ENCODE results near the gene SPECC1. TPM values are rescaled to one million over a fixed set of nuclear protein-coding genes. Genes with fewer than 3 reads are reported as not detected.
"Not testable (repeated sequence)": the region's sequence is repeated elsewhere in the genome, so short reads cannot be mapped to it uniquely, and the experiment has no call there.

Gene SPECC1
- total RNA-seq, 2 experiments from 2014 or later, result 15.4 to 17.0 TPM

- CTCF ChIA-PET, result interaction anchor here (1.2 kb wide), 1 partner anchor 165 kb away, joined by 3 read pairs; no protein-coding TSS in a partner anchor
- no peaks in the 10 kb centered on the region for H3K36me3 Mint-ChIP-seq
- intact Hi-C loops (cut with micrococcal nuclease), result loop anchor here (1.0 to 10.0 kb wide), 6 partner anchors 51 to 1129 kb away; partner anchors contain the start of genes MAP2K3 and SPECC1
- no peaks in the 10 kb centered on the region for H3K9me3 Mint-ChIP-seq
- no peak overlapping the region for H3K27ac Mint-ChIP-seq
- peaks cover 4% of the 10 kb centered on the region for H3K27me3 Mint-ChIP-seq
- POLR2A ChIA-PET, result interaction anchor here (0.8 to 1.1 kb wide), 2 partner anchors 54 to 178 kb away, joined by 3 to 4 read pairs; partner anchors contain the start of gene AKAP10
- DNase-seq, result peak; percentile 97
- H3K4me3 Mint-ChIP-seq, result no peak overlapping the region
- H3K4me1 Mint-ChIP-seq (ENCODE audit: low read depth), result peaks cover 4% of the 10 kb centered on the region
Observed at GRCh38 chr17:20155258-20156195, 146.4 kb downstream of the SPECC1 start.

- ChIA-PET CTCF (interaction anchor here (1.2 kb wide), 1 partner anchor 164 kb away, joined by 3 read pairs; no protein-coding TSS in a partner anchor), POLR2A (interaction anchor here (0.8 to 1.1 kb wide), 2 partner anchors 53 to 179 kb away, joined by 3 to 4 read pairs; partner anchors contain the start of gene AKAP10)
- Mint-ChIP-seq H3K27ac (peak overlapping the region; percentile 61), H3K36me3 (no peaks in the 10 kb centered on the region), H3K27me3 (peaks cover 4% of the 10 kb centered on the region), H3K4me3 (peak overlapping the region; percentile 78), H3K9me3 (no peaks in the 10 kb centered on the region), H3K4me1 (ENCODE audit: low read depth) (peaks cover 4% of the 10 kb centered on the region)
- intact Hi-C loops (cut with micrococcal nuclease), result loop anchor here (5.0 to 10.0 kb wide), 3 partner anchors 116 to 1128 kb away; partner anchors contain the start of genes MAP2K3 and SPECC1
- DNase-seq, result peak; percentile 42
Observed at GRCh38 chr17:20156196-20157000, 147.2 kb downstream of the SPECC1 start.

- ChIA-PET POLR2A (no interaction called here), CTCF (interaction anchor here (1.2 kb wide), 1 partner anchor 164 kb away, joined by 3 read pairs; no protein-coding TSS in a partner anchor)
- no peaks in the 10 kb centered on the region for H3K9me3 Mint-ChIP-seq
- peaks cover 4% of the 10 kb centered on the region for H3K27me3 Mint-ChIP-seq
- H3K4me1 Mint-ChIP-seq (ENCODE audit: low read depth), result peaks cover 4% of the 10 kb centered on the region
- peak overlapping the region; percentile 61 for H3K27ac Mint-ChIP-seq
- H3K36me3 Mint-ChIP-seq, result no peaks in the 10 kb centered on the region
- intact Hi-C loops (cut with micrococcal nuclease), result loop anchor here (5.0 to 10.0 kb wide), 3 partner anchors 115 to 1128 kb away; partner anchors contain the start of genes MAP2K3 and SPECC1
- no peak for DNase-seq
- H3K4me3 Mint-ChIP-seq, result peak overlapping the region; percentile 78
Observed at GRCh38 chr17:20157001-20157310, 147.8 kb downstream of the SPECC1 start.

- Mint-ChIP-seq H3K36me3 (no peaks in the 10 kb centered on the region), H3K4me1 (ENCODE audit: low read depth) (peaks cover 4% of the 10 kb centered on the region), H3K27me3 (peaks cover 4% of the 10 kb centered on the region), H3K27ac (no peak overlapping the region), H3K9me3 (no peaks in the 10 kb centered on the region), H3K4me3 (no peak overlapping the region)
- POLR2A ChIA-PET, result no interaction called here
- intact Hi-C loops (cut with micrococcal nuclease), result loop anchor here (5.0 to 10.0 kb wide), 3 partner anchors 114 to 1126 kb away; partner anchors contain the start of genes MAP2K3 and SPECC1
- no peak for DNase-seq
- CTCF ChIA-PET, result interaction anchor here (1.1 kb wide), 1 partner anchor 165 kb away, joined by 4 read pairs; no protein-coding TSS in a partner anchor
Observed at GRCh38 chr17:20158580-20158979, 149.4 kb downstream of the SPECC1 start.

- no peak for DNase-seq
- Mint-ChIP-seq H3K36me3 (no peaks in the 10 kb centered on the region), H3K9me3 (no peaks in the 10 kb centered on the region), H3K4me1 (ENCODE audit: low read depth) (peaks cover 4% of the 10 kb centered on the region), H3K4me3 (no peak overlapping the region), H3K27ac (no peak overlapping the region), H3K27me3 (peaks cover 4% of the 10 kb centered on the region)
- CTCF ChIA-PET, result no interaction called here
- POLR2A ChIA-PET, result no interaction called here
- intact Hi-C loops (cut with micrococcal nuclease), result loop anchor here (5.0 to 10.0 kb wide), 3 partner anchors 113 to 1125 kb away; partner anchors contain the start of genes MAP2K3 and SPECC1
Observed at GRCh38 chr17:20159406-20160069, 150.4 kb downstream of the SPECC1 start.

GRCh38 chr17:20165516-20165915, 156.4 kb downstream of the SPECC1 start:
- POLR2A ChIA-PET; intact Hi-C loops (cut with micrococcal nuclease); H3K27ac Mint-ChIP-seq; H3K4me1 Mint-ChIP-seq (ENCODE audit: low read depth); H3K9me3 Mint-ChIP-seq; H3K27me3 Mint-ChIP-seq; DNase-seq; H3K4me3 Mint-ChIP-seq; H3K36me3 Mint-ChIP-seq: not testable (repeated sequence)
- CTCF ChIA-PET, result interaction anchor here (0.6 kb wide), 1 partner anchor 22 kb away, joined by 4 read pairs; no protein-coding TSS in a partner anchor

GRCh38 chr17:20170085-20170484, 160.9 kb downstream of the SPECC1 start:
- ChIA-PET POLR2A (no interaction called here), CTCF (no interaction called here)
- no peak for DNase-seq
- no peaks in the 10 kb centered on the region for H3K36me3 Mint-ChIP-seq
- no peaks in the 10 kb centered on the region for H3K9me3 Mint-ChIP-seq
- H3K4me1 Mint-ChIP-seq (ENCODE audit: low read depth), result no peaks in the 10 kb centered on the region
- H3K4me3 Mint-ChIP-seq, result no peak overlapping the region
- H3K27ac Mint-ChIP-seq, result no peak overlapping the region
- intact Hi-C loops (cut with micrococcal nuclease), result no loop called here
- H3K27me3 Mint-ChIP-seq, result no peaks in the 10 kb centered on the region

GRCh38 chr17:20171741-20172365, 162.7 kb downstream of the SPECC1 start:
- POLR2A ChIA-PET, result no interaction called here
- H3K36me3 Mint-ChIP-seq, result no peaks in the 10 kb centered on the region
- no peak overlapping the region for H3K4me3 Mint-ChIP-seq
- no peaks in the 10 kb centered on the region for H3K9me3 Mint-ChIP-seq
- intact Hi-C loops (cut with micrococcal nuclease), result no loop called here
- H3K27me3 Mint-ChIP-seq, result no peaks in the 10 kb centered on the region
- no peaks in the 10 kb centered on the region for H3K4me1 Mint-ChIP-seq (ENCODE audit: low read depth)
- DNase-seq, result no peak
- no peak overlapping the region for H3K27ac Mint-ChIP-seq
- CTCF ChIA-PET, result interaction anchor here (1.2 kb wide), 1 partner anchor 163 kb away, joined by 3 read pairs; the partner anchor contains the start of gene SPECC1

GRCh38 chr17:20172376-20172775, 163.2 kb downstream of the SPECC1 start:
- POLR2A ChIA-PET, result no interaction called here
- Mint-ChIP-seq H3K36me3 (no peaks in the 10 kb centered on the region), H3K9me3 (no peaks in the 10 kb centered on the region), H3K27me3 (no peaks in the 10 kb centered on the region), H3K4me3 (no peak overlapping the region), H3K27ac (no peak overlapping the region), H3K4me1 (ENCODE audit: low read depth) (no peaks in the 10 kb centered on the region)
- CTCF ChIA-PET, result interaction anchor here (1.2 kb wide), 1 partner anchor 164 kb away, joined by 3 read pairs; the partner anchor contains the start of gene SPECC1
- intact Hi-C loops (cut with micrococcal nuclease), result no loop called here
- no peak for DNase-seq

- H3K27me3 Mint-ChIP-seq, result no peaks in the 10 kb centered on the region
- no peak overlapping the region for H3K27ac Mint-ChIP-seq
- no peaks in the 10 kb centered on the region for H3K36me3 Mint-ChIP-seq
- DNase-seq, result no peak
- H3K9me3 Mint-ChIP-seq, result no peaks in the 10 kb centered on the region
- intact Hi-C loops (cut with micrococcal nuclease), result no loop called here
- POLR2A ChIA-PET, result no interaction called here
- CTCF ChIA-PET, result interaction anchor here (1.2 kb wide), 1 partner anchor 164 kb away, joined by 3 read pairs; the partner anchor contains the start of gene SPECC1
- H3K4me1 Mint-ChIP-seq (ENCODE audit: low read depth), result no peaks in the 10 kb centered on the region
- no peak overlapping the region for H3K4me3 Mint-ChIP-seq
Observed at GRCh38 chr17:20173091-20173490, 163.9 kb downstream of the SPECC1 start.
